Activated T-cell treated with anti-CD3 and anti-CD28 coated beads for 48 hours (primary cell): ENCODE results near the gene UBE2QL1.

Experiments used
- DNase-seq: peaks from one replicate; pipeline ENCODE4 v3.0.0-alpha.2; 2020; ENCODE audit warnings: low read depth

Gene UBE2QL1

GRCh38 chr5:6539060-6539459, 90.4 kb downstream of the UBE2QL1 start:
- no peak for DNase-seq

- no peak for DNase-seq
Measured at GRCh38 chr5:6540111-6540827, 91.6 kb downstream of the UBE2QL1 start.

GRCh38 chr5:6541256-6542013, 92.8 kb downstream of the UBE2QL1 start:
- DNase-seq: no peak

GRCh38 chr5:6542421-6543345, 94.0 kb downstream of the UBE2QL1 start:
- no peak for DNase-seq

- no peak for DNase-seq
Measured at GRCh38 chr5:6543346-6543730, 94.7 kb downstream of the UBE2QL1 start.

GRCh38 chr5:6543830-6544560, 95.3 kb downstream of the UBE2QL1 start:
- DNase-seq: no peak
